Panc1 (cell line): ENCODE results near the gene MLPH. TPM values are rescaled to one million over a fixed set of nuclear protein-coding genes. Genes with fewer than 3 reads are reported as not detected.

Source experiments
- ATAC-seq: fragments of 200-7000 bp; cut with Tn5 transposase; 2 replicates; pipeline ENCODE4 v1.9.1; 2020; ENCODE audit warnings: mild to moderate bottlenecking, moderate library complexity
- BruUV-seq: library from RNA; stranded (reverse); fragments of 400-500 nt; replicated peaks from 2 replicates; lab custom pipeline; 2021; lab: Mats Ljungman, UMichigan
- CTCF ChIA-PET: fragments of 300-600 bp; sonication (Branson Sonifier 250); formaldehyde crosslinking; loops from one replicate; lab custom pipeline; 2022; ENCODE audit warnings: antibody characterized with exemption; lab: Charles Lee
- POLR2A ChIA-PET: fragments of 300-600 bp; sonication (Branson Sonifier 250); formaldehyde crosslinking; loops from one replicate; lab custom pipeline; 2022; ENCODE audit warnings: antibody characterized with exemption; lab: Charles Lee
- DNase-seq: peaks from one replicate; pipeline ENCODE4 v3.0.0-alpha.2; 2010; ENCODE audit warnings: low read depth, low spot score
- H3K27ac ChIP-seq: 2 replicates; pipeline ENCODE4 v1.5.1; 2011; ENCODE audit warnings: mild to moderate bottlenecking, low read length, inconsistent platforms
- H3K27me3 ChIP-seq: fragments of 200-500 bp; sonication (Bioruptor generic); 2 replicates; pipeline ENCODE4 v1.6.0; 2014; ENCODE audit warnings: low read length, inconsistent platforms; ENCODE audit not compliant: control insufficient read depth, insufficient read depth
- H3K36me3 ChIP-seq: fragments of 200-500 bp; sonication (Bioruptor generic); 2 replicates; pipeline ENCODE4 v1.5.1; 2014; ENCODE audit warnings: inconsistent platforms, mild to moderate bottlenecking, low read length, moderate library complexity; ENCODE audit not compliant: control insufficient read depth, insufficient read depth
- H3K4me1 ChIP-seq: 2 replicates; pipeline ENCODE4 v1.5.1; 2011; ENCODE audit warnings: inconsistent platforms, mild to moderate bottlenecking, low read length, moderate library complexity; ENCODE audit not compliant: control insufficient read depth, insufficient read depth
- H3K4me3 ChIP-seq, 2 experiments: 2 replicates each; pipeline ENCODE4 v1.5.1; 2011 to 2012; ENCODE audit warnings: low read depth in 2 of 2, low read length in 2 of 2, mild to moderate bottlenecking in 2 of 2, inconsistent platforms in 1 of 2, moderate library complexity in 1 of 2
- H3K9me3 ChIP-seq: fragments of 200-500 bp; sonication (Bioruptor generic); 2 replicates; pipeline ENCODE4 v1.5.1; 2014; ENCODE audit warnings: low read depth, mild to moderate bottlenecking, inconsistent platforms, low read length, moderate library complexity; ENCODE audit not compliant: control insufficient read depth, insufficient read depth
- CTCF ChIP-seq: fragments of 450-650 bp; IDR thresholded peaks from 2 replicates; pipeline ENCODE4 v1.5.1; 2017; ENCODE audit warnings: mild to moderate bottlenecking
- POLR2AphosphoS5 ChIP-seq: IDR thresholded peaks from 2 replicates; pipeline ENCODE4 v1.6.1; 2012; ENCODE audit warnings: mild to moderate bottlenecking, low read depth, low read length, moderate library complexity
- REST ChIP-seq, 2 experiments: IDR thresholded peaks; 2 replicates each; pipeline ENCODE4 v1.6.1; 2011 to 2012; ENCODE audit warnings: low read depth in 2 of 2, control low read depth in 1 of 2, low read length in 1 of 2, mild to moderate bottlenecking in 1 of 2, moderate library complexity in 1 of 2; ENCODE audit not compliant: insufficient read depth in 1 of 2
- SIN3A ChIP-seq: IDR thresholded peaks from 2 replicates; pipeline ENCODE4 v1.6.1; 2012; ENCODE audit warnings: low read depth, mild to moderate bottlenecking, low read length, moderate library complexity, borderline replicate concordance; ENCODE audit not compliant: insufficient read depth
- TCF7L2 ChIP-seq: IDR thresholded peaks from 2 replicates; pipeline ENCODE4 v1.6.1; 2011; ENCODE audit warnings: mild to moderate bottlenecking, low read depth, low read length, inconsistent platforms
- in situ Hi-C: cut with HindIII; loops from 2 replicates; pipeline ENCODE4 v1.10.0; 2016; ENCODE audit warnings: low sequenced_read_pairs, low pct_unique_long_range_greater_than_20kb
- intact Hi-C: fragments of 100-400 bp; cut with micrococcal nuclease; formaldehyde crosslinking; loops from one replicate; pipeline ENCODE4 v1.10.0; 2022; ENCODE audit not compliant: unreplicated experiment
- total RNA-seq: library from RNA; stranded (reverse); gene quantifications from one replicate; pipeline ENCODE4 v1.2.1, GENCODE V29; 2021; ENCODE audit not compliant: unreplicated experiment

MLPH gene
- total RNA-seq, 1 experiment from 2014 or later = 60.2 TPM

GRCh38 chr2:237573721-237574415 lies 86.8 kb downstream of the MLPH start:
- CTCF ChIA-PET = interaction anchor here (0.7 to 3.5 kb wide), 2 partner anchors 61 to 79 kb away, joined by 7 to 77 read pairs; no protein-coding TSS in a partner anchor
- no peak overlapping the region for H3K27ac ChIP-seq
- H3K4me1 ChIP-seq = peaks cover 9% of the 10 kb centered on the region
- H3K36me3 ChIP-seq = no peaks in the 10 kb centered on the region
- ATAC-seq = no peak
- no peaks in the 10 kb centered on the region for H3K9me3 ChIP-seq
- no peak for DNase-seq
- no TSS peak for BruUV-seq
- TF ChIP-seq SIN3A = no peak
- TF ChIP-seq REST (IDR thresholded peaks at IDR 0.05; ENCODE audit: insufficient read depth in 1 of 2, low read depth in 2 of 2, low read length in 1 of 2) = no peak
- no peak for TF ChIP-seq POLR2AphosphoS5
- no peak for TF ChIP-seq CTCF
- no peak for TF ChIP-seq TCF7L2
- in situ Hi-C loops = no loop called here
- intact Hi-C loops = loop anchor here (2.0 to 5.0 kb wide), 3 partner anchors 61 to 481 kb away; no protein-coding TSS in a partner anchor
- POLR2A ChIA-PET = no interaction called here
- no peak overlapping the region for H3K4me3 ChIP-seq
- H3K27me3 ChIP-seq = no peaks in the 10 kb centered on the region

- DNase-seq (no peak), ATAC-seq (no peak)
- ChIA-PET CTCF (no interaction called here), POLR2A (no interaction called here)
- Histone ChIP-seq H3K27ac (no peak overlapping the region), H3K9me3 (no peaks in the 10 kb centered on the region), H3K4me3 (no peak overlapping the region), H3K36me3 (no peaks in the 10 kb centered on the region), H3K27me3 (no peaks in the 10 kb centered on the region), H3K4me1 (peaks cover 9% of the 10 kb centered on the region)
- in situ Hi-C loops = no loop called here
- BruUV-seq = no TSS peak
- no peak for TF ChIP-seq CTCF
- no peak for TF ChIP-seq TCF7L2
- TF ChIP-seq SIN3A = no peak
- intact Hi-C loops = loop anchor here (5.0 kb wide), 1 partner anchor 422 kb away; no protein-coding TSS in a partner anchor
Measured at GRCh38 chr2:237574467-237574866, 87.4 kb downstream of the MLPH start.
